NCI-H1436 treated with DMSO at 0.1 percent for 48 hours (cell line): ENCODE results near the gene CBR1.

ENCODE experiments used
- DNase-seq: peaks from one replicate; lab custom pipeline; 2025; lab: John Stamatoyannopoulos, UW

The CBR1 gene

GRCh38 chr21:36069713-36070583 lies at the start of gene CBR1:
Gene CBR1, plus strand, starts transcription at chr21:36070024. Its CDS starts 92 bp downstream, at chr21:36070116.
- peak; percentile 32 for DNase-seq

GRCh38 chr21:36021251-36021837 lies 48.5 kb upstream of the CBR1 start:
- DNase-seq, result no peak

DNA sequence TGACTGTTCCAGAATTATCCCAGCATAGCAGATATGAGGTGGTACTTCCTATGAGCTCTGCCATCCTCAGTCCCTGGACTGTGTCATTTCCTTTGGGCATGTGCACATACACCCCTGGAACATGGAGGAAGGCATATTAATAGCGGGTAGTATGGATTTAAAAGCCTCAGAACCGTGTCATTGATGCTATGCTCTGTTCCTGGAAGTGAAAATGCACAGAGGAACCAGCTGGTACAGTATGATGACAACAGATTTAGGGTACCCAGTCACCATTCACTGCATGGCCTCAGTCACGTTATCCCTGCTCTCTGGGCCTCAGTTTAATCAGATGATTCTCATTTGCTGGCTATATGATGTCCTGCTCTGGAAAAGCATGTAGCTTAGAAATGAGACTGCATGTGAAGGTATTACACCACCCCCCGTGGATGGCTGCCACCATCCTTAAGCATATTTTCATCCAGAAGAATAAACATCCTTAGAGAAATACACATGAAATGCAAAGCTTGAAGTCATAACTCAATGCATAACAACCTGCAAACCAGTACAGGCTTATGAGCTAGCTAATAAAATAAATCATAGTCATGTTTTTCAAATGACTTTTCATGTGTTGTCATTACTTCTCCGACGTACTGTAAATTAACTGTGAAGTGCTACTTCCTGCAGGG lies 47.3 kb upstream of the CBR1 start:
- DNase-seq, result no peak

GRCh38 chr21:36023092-36023480 lies 46.7 kb upstream of the CBR1 start:
- DNase-seq, result no peak

DNA sequence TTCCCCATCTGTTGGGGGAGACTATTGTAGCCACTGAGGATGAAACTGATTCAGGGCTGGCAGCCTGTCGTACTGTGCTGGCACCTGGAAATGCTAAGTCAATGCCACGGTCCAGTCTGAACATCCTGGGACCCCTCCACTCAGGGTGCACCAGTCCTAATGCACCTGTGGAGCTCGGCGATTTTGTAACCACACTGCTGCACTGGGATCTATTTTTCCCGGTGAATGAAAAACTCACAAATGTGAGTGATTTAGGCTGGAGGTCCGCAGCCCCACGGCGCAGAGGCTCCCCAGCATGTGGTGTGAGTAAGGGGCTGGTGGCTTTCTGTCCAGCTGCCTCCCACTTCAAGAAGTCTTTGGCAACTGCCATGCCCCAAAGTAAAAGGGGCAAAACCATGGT lies 45.0 kb upstream of the CBR1 start:
- no peak for DNase-seq

- DNase-seq, result no peak
Measured at GRCh38 chr21:36027347-36027746, 42.5 kb upstream of the CBR1 start.

- peak; percentile 10 for DNase-seq
Measured at GRCh38 chr21:36028127-36029069, 41.4 kb upstream of the CBR1 start.

DNA sequence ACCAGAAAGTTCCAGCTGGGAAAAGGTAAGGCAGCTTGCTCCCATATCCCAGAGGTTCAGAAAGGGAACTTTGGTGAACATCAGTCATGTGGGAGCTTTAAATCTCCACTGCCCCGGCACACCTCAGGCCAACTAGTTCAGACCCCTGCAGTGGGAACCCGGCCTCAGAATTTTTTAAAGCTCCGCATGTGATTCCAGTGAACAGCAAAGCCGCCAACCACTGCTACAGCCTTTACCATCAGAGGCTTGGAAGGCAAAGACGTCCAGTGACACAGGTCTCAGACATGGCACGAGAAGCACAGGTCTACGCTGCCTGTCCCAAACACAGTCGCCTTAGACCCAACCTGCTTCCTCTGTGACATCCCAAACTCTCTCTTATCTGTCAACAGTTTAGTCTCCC lies 40.5 kb upstream of the CBR1 start:
- DNase-seq, result no peak

- no peak for DNase-seq
Measured at GRCh38 chr21:36030581-36031189, 39.1 kb upstream of the CBR1 start.

DNA sequence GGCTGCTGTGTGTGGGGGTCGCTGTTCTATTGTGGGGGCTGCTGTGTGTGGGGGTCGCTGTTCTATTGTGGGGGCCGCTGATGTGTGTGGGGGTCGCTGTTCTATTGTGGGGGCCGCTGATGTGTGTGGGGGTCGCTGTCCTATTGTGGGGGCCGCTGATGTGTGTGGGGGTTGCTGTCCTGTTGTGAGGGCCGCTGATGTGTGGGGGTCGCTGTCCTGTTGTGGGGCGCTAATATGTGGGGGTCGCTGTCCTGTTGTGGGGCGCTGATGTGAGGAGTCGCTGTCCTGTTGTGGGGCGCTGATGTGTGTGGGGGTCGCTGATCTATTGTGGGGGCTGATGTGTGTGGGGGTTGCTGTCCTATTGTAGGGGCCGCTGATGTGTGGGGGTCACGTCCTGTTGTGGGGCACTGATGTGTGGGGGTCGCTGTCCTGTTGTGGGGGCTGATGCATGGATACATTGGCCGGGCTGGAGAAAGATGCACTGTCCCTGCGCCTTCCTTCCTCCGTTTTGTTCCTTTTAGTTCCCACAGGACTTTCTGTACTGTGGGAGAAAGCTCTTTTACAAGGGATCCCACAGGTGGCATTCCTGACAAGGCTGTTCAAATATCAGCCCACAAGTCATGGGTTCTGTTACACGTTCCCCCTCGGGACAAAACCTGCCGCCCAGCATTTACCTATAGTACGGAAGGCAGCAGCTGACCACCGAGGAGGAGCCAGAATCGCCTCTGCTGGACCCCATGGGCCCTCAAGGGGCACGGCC lies 37.0 kb upstream of the CBR1 start:
- no peak for DNase-seq

DNA sequence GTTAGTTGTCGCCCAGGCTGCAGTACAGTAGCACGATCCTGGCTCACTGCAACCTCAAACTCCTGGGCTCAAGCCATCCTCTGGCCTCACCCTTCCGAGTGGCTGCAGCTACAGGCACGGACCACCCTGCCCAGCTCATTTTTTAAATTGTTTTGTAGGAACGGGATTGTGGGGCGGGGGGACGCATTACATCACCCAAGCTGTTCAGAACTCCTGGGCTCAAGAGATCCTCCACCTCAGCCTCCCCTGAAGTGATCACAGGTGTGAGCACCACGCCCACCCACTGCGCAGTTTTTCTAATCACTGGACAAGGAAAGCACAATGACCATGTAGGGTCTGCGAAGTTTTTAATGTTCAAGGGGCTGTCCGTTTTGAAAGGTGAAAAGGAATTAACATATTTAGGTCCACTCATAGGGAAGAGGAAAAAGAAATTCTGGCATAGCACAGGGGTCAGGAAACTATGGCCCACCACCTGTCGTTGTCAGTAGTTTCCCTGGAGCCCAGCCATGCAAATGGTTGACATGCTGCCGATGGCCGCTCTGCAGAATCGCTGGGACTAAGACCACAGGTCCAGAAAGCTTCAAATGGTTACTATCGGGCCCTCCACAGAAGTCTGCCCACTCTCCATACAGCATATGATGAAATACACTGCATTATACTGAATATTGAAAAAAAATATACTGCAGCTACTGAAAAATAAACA lies 35.5 kb upstream of the CBR1 start:
- DNase-seq, result no peak

- DNase-seq, result no peak
Measured at GRCh38 chr21:36035381-36035791, 34.4 kb upstream of the CBR1 start.

- DNase-seq, result no peak
Measured at GRCh38 chr21:36038701-36039497, 30.9 kb upstream of the CBR1 start.

GRCh38 chr21:36039861-36040260 lies 30.0 kb upstream of the CBR1 start:
- DNase-seq, result no peak

DNA sequence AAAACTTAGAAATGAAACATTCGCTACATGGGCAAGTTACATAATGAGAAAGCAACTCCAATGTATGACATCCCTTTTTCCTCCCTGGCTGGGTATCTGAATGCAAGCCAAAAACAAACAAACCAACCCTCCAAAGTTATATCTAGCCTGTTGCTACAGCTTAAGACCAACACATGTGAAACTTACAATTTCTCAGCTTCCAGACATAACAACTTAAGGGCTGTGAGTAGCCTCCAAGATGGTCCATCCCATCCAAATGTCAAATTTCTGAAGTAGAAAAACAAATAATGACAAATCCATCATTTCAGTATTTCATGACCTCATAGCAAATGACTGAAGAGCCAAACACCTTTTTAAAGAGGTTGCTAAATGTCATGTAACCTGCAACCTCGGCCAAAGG lies 29.4 kb upstream of the CBR1 start:
- no peak for DNase-seq

GRCh38 chr21:36041910-36042309 lies 27.9 kb upstream of the CBR1 start:
- DNase-seq, result no peak

- no peak for DNase-seq
Measured at GRCh38 chr21:36044056-36044455, 25.8 kb upstream of the CBR1 start.

- DNase-seq, result no peak
Measured at GRCh38 chr21:36045993-36046392, 23.8 kb upstream of the CBR1 start.

DNA sequence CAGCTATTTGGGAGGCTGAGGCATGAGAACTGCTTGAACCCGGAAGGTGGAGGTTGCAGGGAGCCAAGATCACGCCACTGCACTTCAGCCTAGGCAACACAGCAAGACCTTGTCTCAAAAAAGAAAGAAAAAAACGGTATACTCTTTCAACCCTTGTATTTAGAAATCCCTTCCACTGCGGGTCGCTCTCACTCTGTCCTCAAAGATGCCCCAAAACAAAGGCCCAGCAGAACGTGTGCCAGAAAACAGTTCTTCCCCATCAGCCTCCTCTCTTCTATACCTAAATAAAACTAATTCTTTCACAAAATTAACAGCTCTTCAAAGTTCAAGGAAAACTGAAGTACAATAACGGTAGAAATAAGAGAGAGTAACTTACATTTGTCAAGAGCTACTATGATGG lies 22.7 kb upstream of the CBR1 start:
- no peak for DNase-seq
